ENCODE measurements around the gene CPA3.

Gene CPA3

DNA sequence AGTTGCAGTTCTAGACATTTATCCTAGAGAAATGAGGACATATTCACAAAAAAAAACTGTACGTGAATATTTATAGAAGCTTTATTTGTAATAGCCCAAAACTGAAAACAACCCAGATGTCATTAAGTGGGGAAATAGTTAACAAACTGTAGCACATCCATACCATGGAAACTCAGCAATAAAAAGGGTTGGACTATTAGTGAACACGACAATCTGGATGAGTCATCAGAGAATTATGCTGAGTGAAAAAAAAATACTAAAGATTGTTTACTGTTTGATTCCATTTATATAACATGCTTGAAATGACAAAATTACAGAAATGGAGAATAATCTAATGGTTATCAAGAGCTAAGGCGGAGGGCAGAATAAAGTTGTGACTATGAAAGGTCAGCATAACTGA lies 59.5 kb downstream of the CPA3 start:
- DNase-seq, result no peak

DNA sequence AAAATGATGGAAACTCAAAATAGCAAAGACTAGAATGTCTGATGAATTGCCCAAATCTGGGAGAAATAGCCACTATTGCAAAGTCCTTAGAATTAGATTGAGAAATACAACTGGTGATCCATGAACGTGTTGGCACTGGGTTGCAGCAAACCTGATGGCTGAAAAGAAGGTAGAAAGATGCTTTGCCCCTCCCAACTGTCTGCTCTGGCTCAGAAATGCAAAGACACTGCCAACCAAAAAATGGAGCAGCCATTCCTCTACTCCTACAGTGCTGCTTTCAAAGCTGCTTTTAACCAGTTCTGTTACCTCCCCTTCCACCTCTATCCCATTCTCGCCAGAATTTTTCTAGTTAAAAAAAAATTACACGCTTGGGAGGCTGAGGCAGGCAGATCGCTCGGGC lies 60.7 kb downstream of the CPA3 start:
- no peak for DNase-seq

DNA sequence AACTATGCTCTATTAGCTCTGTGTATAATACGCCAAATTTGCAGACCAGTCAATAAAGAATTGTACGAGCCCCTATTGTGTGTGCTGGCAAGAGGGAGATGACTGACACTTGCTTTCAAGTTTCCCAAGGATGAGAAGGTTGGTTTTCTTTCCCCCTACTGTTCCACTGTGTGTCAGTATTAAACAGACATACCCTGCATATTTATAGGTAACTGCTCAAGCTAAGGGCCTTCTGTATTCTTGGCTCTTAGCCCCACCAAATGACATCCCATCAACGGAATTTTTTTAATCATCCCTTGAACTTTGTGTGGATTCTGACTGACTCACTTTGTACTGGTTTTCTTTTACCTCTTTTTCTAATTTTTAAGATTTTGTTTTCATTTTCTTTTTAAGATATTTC lies 65.7 kb downstream of the CPA3 start:
- DNase-seq, result no peak

DNA sequence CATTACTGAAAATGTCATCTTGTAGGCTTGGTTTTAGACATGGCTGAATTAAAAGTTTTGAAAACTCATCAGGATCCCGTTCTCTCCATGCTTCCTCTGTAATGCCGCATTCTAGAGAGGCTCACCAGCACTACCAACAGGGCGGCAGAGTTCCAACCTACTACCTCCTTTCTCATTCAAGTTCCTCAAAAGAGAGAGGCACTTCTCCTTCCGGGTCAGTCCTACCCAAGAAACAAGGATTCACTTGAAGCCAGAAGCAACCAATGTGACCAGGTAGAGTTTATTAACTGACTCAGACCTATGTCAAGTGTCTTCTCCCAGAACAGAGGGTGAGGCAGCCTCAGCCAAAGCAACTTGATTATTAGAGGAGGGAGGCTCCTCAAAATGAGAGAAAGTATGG lies 66.5 kb downstream of the CPA3 start:
- no peak for DNase-seq

DNA sequence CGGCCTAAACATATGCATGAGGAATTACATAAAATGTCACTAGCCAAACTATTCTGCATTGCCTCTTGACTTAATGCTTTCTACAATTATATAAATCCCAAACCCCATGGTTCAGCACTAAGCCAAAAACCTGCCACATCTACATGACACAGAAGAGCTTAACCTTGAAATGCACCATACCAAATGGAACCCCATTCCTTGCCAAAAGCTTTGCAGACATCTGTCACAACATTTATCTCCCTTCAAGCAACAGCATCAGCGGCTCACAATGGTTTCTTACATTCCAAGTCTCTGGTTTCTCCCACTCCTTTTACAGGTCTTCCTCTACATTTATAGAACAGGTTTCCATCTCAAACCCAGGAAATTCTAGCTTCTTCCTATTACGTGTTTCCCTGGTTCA lies 67.9 kb downstream of the CPA3 start:
- no peak for DNase-seq

DNA sequence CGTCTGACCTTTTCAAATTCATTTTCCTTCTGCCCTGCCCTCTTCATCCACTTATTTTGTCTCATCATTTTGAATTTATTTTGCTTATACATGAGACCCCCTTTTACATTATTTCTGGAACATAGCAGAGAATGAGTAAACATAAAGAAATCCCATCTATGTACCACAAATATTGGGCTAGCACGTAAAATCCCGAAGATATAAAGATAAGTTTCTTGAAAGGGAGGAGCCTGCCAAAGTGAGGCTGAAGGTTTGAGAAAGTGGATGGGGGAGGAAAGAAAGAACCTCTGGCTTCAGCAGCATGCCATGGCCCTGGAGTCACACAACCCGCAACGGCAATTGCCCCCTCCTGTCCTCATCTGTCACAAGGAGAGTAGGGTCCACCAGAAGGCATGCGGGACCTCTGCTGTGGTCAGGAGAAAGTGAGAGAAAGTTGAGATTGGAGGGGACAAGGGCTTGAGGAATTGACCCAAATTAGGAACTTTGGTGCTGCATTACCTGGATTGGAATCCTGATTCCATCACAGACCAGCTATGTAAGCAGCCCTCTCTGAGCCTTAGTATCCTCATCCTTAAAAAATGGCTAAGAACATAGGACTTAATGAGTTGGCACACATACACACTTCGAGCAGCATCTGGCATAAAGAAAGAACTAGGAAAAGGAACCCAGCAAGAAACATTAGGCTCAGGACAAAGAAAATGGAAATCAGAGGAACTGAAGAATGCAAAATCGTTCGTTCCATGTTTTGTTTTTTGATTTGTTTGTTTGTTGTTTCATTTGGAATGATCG lies 72.6 kb downstream of the CPA3 start:
- no peak for DNase-seq

DNA sequence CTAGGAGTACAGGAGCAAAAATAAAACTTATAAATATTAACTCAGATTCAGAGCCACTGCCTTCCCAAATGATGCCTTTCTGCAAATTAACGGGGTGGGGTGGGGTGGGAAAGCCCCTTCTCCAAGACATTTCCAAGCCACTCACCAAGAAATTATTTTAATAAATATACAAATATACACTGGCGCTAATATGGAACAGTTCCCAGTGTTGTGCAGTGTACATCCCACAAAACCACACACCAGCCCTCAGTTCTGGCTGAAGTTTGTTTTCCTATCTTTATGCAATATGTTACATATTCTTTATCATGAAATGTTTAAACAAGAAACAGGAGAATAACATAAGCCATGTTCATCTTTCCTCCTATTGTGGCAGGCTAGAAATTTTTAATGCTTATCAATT lies 73.2 kb downstream of the CPA3 start:
- DNase-seq, result no peak

DNA sequence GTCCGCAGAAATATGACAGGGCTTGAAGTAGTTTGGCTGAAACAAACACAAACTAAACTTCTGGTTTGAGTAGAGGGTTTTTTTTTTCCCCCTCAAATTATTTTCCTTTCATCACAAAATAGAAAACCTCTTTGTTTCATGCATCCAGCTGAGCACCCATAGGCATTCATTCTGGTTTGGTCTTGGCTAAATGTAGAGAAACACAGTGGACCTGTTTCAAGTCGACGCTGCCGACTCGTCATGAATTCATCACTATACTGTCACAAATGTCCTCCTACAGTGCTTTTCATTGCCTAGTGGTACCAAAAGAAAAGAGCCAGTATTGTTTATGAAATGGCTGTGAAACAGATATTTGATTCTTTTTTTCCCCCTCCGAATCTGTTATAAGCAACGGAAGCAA lies 73.8 kb downstream of the CPA3 start:
- no peak for DNase-seq

DNA sequence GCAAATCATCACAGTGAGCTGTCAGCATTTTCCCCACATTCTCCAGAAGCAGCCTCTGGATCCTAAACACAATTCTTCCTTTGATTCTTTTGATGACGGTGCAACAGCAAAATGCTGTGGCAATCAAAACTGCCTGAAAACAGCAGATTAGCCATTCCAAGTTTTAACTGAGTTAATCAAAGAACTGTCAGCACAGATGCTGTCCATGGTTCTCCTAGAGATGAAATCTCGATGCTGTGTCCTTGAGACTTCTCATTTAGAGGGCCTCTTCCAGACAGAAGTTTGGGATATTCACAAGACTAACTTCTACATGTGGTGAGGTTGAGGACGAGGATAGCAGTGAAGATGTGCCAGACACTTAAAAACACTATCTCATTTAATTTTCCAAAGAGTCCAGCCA lies 75.9 kb downstream of the CPA3 start:
- DNase-seq, result no peak

DNA sequence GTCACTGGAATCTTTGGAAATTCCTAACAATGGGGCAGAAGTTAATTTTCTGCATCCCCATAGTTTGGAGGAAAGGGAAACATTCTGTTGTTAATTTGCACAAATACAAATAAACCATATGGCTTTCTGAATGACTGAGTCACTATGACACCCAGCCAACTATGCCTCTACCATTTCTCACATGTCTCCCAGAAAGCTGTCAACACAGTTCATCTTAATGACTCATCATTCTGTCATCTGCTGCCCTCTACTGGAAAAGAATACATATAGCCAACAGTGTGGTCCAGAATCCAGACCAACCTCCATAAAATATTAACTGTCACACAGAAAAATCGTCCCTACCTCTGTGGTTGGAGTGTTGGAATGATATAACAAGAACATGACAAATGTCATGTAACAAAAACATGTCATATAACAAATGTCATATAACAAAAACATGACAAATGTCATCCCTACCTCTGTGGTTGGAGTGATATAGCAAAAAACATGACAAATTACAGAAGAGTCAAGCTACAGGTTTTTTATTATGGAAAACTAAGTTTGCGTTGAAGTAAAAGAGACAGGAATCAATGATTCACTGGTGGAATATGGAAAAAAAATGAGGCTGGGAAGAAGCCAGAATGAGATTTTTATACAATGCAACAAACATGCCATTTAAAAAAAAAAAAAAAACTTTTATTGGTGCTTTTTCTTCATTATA lies 78.6 kb downstream of the CPA3 start:
- peak; percentile 6 to 55 for DNase-seq

DNA sequence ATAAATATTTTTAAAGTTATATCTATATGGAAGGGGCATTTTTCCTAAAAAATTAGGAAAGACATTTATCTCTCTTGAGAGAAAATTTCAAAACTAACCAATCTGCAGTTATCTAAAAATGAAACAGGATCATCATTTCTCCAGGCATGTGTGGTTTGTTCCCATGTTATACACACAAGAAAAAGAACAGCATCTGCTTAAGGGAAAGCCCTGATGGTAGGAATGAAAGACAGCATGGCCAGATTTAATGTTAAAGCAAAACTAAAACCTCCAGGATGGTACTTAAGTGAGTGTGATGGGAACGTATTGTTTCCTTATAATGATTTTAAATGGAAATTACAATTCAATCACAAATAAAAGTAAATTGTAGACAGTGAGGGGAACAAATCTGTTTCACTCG lies 80.0 kb downstream of the CPA3 start:
- no peak for DNase-seq
